Mammary epithelial cell (primary cell): ENCODE data around the gene MAPK9.

Experiments
- EZH2 ChIP-seq: IDR thresholded peaks from 2 replicates; pipeline ENCODE4 v1.6.1; 2012; ENCODE audit warnings: low read length, inconsistent platforms, borderline replicate concordance
- TF ChIP-seq, protein P1 (sequence below), 2 donors: IDR thresholded peaks in 1 of 2; conservative IDR thresholded peaks in 1 of 2; 2 replicates each; pipeline ENCODE4 v1.5.1; 2011 to 2012; ENCODE audit warnings: inconsistent platforms in 2 of 2, low read length in 2 of 2, mild to moderate bottlenecking in 2 of 2, control low read depth in 1 of 2, low read depth in 1 of 2; ENCODE audit not compliant: insufficient read depth in 1 of 2; ENCODE audit errors: extremely low read depth in 1 of 2

- TF ChIP-seq EZH2: no peak
- TF ChIP-seq, protein P1, sequence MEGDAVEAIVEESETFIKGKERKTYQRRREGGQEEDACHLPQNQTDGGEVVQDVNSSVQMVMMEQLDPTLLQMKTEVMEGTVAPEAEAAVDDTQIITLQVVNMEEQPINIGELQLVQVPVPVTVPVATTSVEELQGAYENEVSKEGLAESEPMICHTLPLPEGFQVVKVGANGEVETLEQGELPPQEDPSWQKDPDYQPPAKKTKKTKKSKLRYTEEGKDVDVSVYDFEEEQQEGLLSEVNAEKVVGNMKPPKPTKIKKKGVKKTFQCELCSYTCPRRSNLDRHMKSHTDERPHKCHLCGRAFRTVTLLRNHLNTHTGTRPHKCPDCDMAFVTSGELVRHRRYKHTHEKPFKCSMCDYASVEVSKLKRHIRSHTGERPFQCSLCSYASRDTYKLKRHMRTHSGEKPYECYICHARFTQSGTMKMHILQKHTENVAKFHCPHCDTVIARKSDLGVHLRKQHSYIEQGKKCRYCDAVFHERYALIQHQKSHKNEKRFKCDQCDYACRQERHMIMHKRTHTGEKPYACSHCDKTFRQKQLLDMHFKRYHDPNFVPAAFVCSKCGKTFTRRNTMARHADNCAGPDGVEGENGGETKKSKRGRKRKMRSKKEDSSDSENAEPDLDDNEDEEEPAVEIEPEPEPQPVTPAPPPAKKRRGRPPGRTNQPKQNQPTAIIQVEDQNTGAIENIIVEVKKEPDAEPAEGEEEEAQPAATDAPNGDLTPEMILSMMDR (conservative IDR thresholded peaks at IDR 0.05 in 1 of 2, IDR thresholded peaks at IDR 0.05 in 1 of 2; ENCODE audit: extremely low read depth in 1 of 2, insufficient read depth in 1 of 2, low read depth in 1 of 2, low read length in 2 of 2): no peak
These were observed 7.6 kb upstream of the MAPK9 start for GRCh38 chr5:180299526-180299925.
